SU-DHL-6 (cell line): ENCODE results near the gene IFNE.

Source experiments
- CTCF ChIP-seq: fragments of 200-600 bp; sonication (generic); IDR thresholded peaks from one replicate; pipeline ENCODE4 v1.5.1; 2017; ENCODE audit warnings: antibody characterized with exemption, mild to moderate bottlenecking, low read length, moderate library complexity; ENCODE audit not compliant: insufficient read depth, poor library complexity, severe bottlenecking
- EZH2phosphoT487 ChIP-seq: fragments of 200-600 bp; sonication (generic), shearing (Covaris generic); conservative IDR thresholded peaks from 2 replicates; pipeline ENCODE4 v1.6.1; 2018; ENCODE audit warnings: mild to moderate bottlenecking, antibody characterized with exemption, low read length, moderate library complexity, mixed read lengths

GRCh38 chr9:21523021-21524014 lies 41.2 kb upstream of the IFNE start:
- TF ChIP-seq CTCF (no peak), EZH2phosphoT487 (no peak)
